H1 (cell line): ENCODE results near the gene ANAPC5. TPM values are rescaled to one million over a fixed set of nuclear protein-coding genes. Genes with fewer than 3 reads are reported as not detected.

Experiments
- CTCF ChIA-PET: fragments of 300-600 bp; sonication (Branson Sonifier 250); formaldehyde crosslinking; loops from one replicate; lab custom pipeline; 2021; ENCODE audit not compliant: partially characterized antibody; lab: Charles Lee
- POLR2A ChIA-PET: fragments of 300-600 bp; sonication (Branson Sonifier 250); formaldehyde crosslinking; loops from one replicate; lab custom pipeline; 2021; ENCODE audit warnings: inconsistent platforms; ENCODE audit not compliant: partially characterized antibody; lab: Charles Lee
- DNase-seq, 2 experiments: peaks; one replicate each; pipeline versions ENCODE4 v3.0.0 to v3.0.0-alpha.2; 2010 to 2022; ENCODE audit warnings: low spot score in 2 of 2, low read depth in 1 of 2, mixed read lengths in 1 of 2
- FAIRE-seq: peaks from 2 replicates; lab custom pipeline; 2011; peaks lifted over from hg19 to GRCh38; lab: Jason Lieb, UNC
- H2AFZ ChIP-seq: 2 replicates; pipeline ENCODE4 v1.8.1; 2012; ENCODE audit warnings: low read length, inconsistent platforms
- H2AK5ac ChIP-seq: 2 replicates; pipeline ENCODE4 v1.6.1; 2013; ENCODE audit warnings: low read depth, low read length
- H2BK120ac ChIP-seq: replicated peaks from 2 replicates; pipeline ENCODE3; 2013; ENCODE audit warnings: low read depth, low read length, inconsistent platforms
- H2BK12ac ChIP-seq: 2 replicates; pipeline ENCODE4 v1.6.1; 2013; ENCODE audit warnings: low read depth, low read length
- H2BK15ac ChIP-seq: 2 replicates; pipeline ENCODE4 v1.6.1; 2013; ENCODE audit warnings: low read length
- H2BK20ac ChIP-seq: 2 replicates; pipeline ENCODE4 v1.6.1; 2013; ENCODE audit warnings: low read length
- H2BK5ac ChIP-seq: 2 replicates; pipeline ENCODE4 v1.6.1; 2013; ENCODE audit warnings: low read depth, low read length
- H3K14ac ChIP-seq: 2 replicates; pipeline ENCODE4 v1.6.1; 2013; ENCODE audit warnings: inconsistent platforms; ENCODE audit not compliant: insufficient read length
- H3K18ac ChIP-seq: 2 replicates; pipeline ENCODE4 v1.6.1; 2013; ENCODE audit warnings: low read length; ENCODE audit errors: extremely low read depth
- H3K23ac ChIP-seq: 2 replicates; pipeline ENCODE4 v1.6.1; 2013; ENCODE audit warnings: inconsistent platforms; ENCODE audit not compliant: insufficient read length
- H3K23me2 ChIP-seq: 2 replicates; pipeline ENCODE4 v1.6.1; 2013; ENCODE audit warnings: low read depth, low read length
- H3K27ac ChIP-seq: 2 replicates; pipeline ENCODE4 v1.6.1; 2011; ENCODE audit warnings: low read depth, low read length, inconsistent platforms
- H3K27me3 ChIP-seq, 4 experiments: replicated peaks in 1 of 4; 1 replicate in 1 of 4; 2 replicates in 3 of 4; pipeline versions ENCODE4 v1.6.1 to v1.8.1; 2011 to 2013; ENCODE audit warnings: low read length in 3 of 4, mild to moderate bottlenecking in 3 of 4, inconsistent platforms in 2 of 4, mixed read lengths in 2 of 4, moderate library complexity in 1 of 4; ENCODE audit not compliant: control insufficient read depth in 3 of 4, insufficient read depth in 3 of 4; ENCODE audit errors: extremely low read depth in 1 of 4
- H3K36me3 ChIP-seq, 4 experiments: 2 replicates each; pipeline versions ENCODE4 v1.6.1 to v1.8.1; 2011 to 2013; ENCODE audit warnings: mild to moderate bottlenecking in 4 of 4, low read length in 3 of 4, moderate library complexity in 2 of 4, control low read depth in 1 of 4, inconsistent platforms in 1 of 4; ENCODE audit not compliant: insufficient read depth in 4 of 4, control insufficient read depth in 2 of 4
- H3K4ac ChIP-seq: replicated peaks from 2 replicates; pipeline ENCODE3; 2013; ENCODE audit warnings: low read length, low read depth, mixed read lengths, inconsistent platforms; ENCODE audit not compliant: insufficient read length
- H3K4me1 ChIP-seq, 4 experiments: replicated peaks in 1 of 4; 1 replicate in 1 of 4; 2 replicates in 3 of 4; pipeline versions ENCODE4 v1.6.1 to v1.8.1; 2011 to 2013; ENCODE audit warnings: low read length in 3 of 4, inconsistent platforms in 2 of 4, mixed read lengths in 1 of 4; ENCODE audit not compliant: insufficient read depth in 4 of 4, control insufficient read depth in 3 of 4
- H3K4me2 ChIP-seq, 2 experiments: 2 replicates each; pipeline versions ENCODE4 v1.6.1 to v1.8.1; 2011 to 2013; ENCODE audit warnings: low read depth in 2 of 2, low read length in 2 of 2, control low read depth in 1 of 2, inconsistent platforms in 1 of 2, mild to moderate bottlenecking in 1 of 2; ENCODE audit not compliant: insufficient read depth in 1 of 2
- H3K4me3 ChIP-seq, 4 experiments: fragments of 200-600, 300-600 bp in 1 of 4; sonication (generic), shearing (Covaris generic), sonication (Bioruptor Twin) in 1 of 4; 2 replicates each; pipeline versions ENCODE4 v1.5.1 to v1.8.1; 2011 to 2016; ENCODE audit warnings: low read length in 4 of 4, low read depth in 3 of 4, control low read depth in 2 of 4, inconsistent platforms in 2 of 4, mild to moderate bottlenecking in 2 of 4, mixed read lengths in 1 of 4, moderate library complexity in 1 of 4; ENCODE audit not compliant: insufficient read depth in 2 of 4; ENCODE audit errors: extremely low read depth in 1 of 4
- H3K56ac ChIP-seq: replicated peaks from 2 replicates; pipeline ENCODE3; 2013; ENCODE audit warnings: low read depth, mild to moderate bottlenecking, mixed read lengths, low read length, inconsistent platforms; ENCODE audit not compliant: insufficient read length
- H3K79me1 ChIP-seq: 2 replicates; pipeline ENCODE4 v1.6.1; 2013; ENCODE audit warnings: low read depth, low read length, control low read depth
- H3K79me2 ChIP-seq, 2 experiments: 2 replicates each; pipeline versions ENCODE4 v1.6.1 to v1.8.1; 2012 to 2013; ENCODE audit warnings: low read length in 2 of 2, mild to moderate bottlenecking in 2 of 2, inconsistent platforms in 1 of 2; ENCODE audit not compliant: insufficient read depth in 2 of 2, control insufficient read depth in 1 of 2
- H3K9ac ChIP-seq, 4 experiments: replicated peaks in 1 of 4; 1 replicate in 1 of 4; 2 replicates in 3 of 4; pipeline versions ENCODE4 v1.6.1 to v1.8.1; 2011 to 2013; ENCODE audit warnings: low read depth in 3 of 4, low read length in 3 of 4, control low read depth in 2 of 4, mild to moderate bottlenecking in 2 of 4, moderate library complexity in 2 of 4, inconsistent platforms in 1 of 4; ENCODE audit errors: extremely low read depth in 1 of 4
- H3K9me3 ChIP-seq, 2 experiments: 2 replicates each; pipeline versions ENCODE4 v1.6.1 to v1.8.1; 2012 to 2013; ENCODE audit warnings: mild to moderate bottlenecking in 2 of 2, moderate library complexity in 2 of 2, control low read depth in 1 of 2, inconsistent platforms in 1 of 2, low read depth in 1 of 2, low read length in 1 of 2, mixed read lengths in 1 of 2; ENCODE audit not compliant: insufficient read depth in 2 of 2
- H4K20me1 ChIP-seq, 2 experiments: replicated peaks in 1 of 2; 2 replicates each; pipeline versions ENCODE3 to v1.8.1; 2011 to 2013; ENCODE audit warnings: inconsistent platforms in 2 of 2, low read length in 2 of 2, mild to moderate bottlenecking in 1 of 2; ENCODE audit not compliant: insufficient read depth in 2 of 2, control insufficient read depth in 1 of 2
- H4K5ac ChIP-seq: 2 replicates; pipeline ENCODE4 v1.6.1; 2013; ENCODE audit warnings: low read length, low read depth, mixed read lengths, inconsistent platforms; ENCODE audit not compliant: insufficient read length
- H4K8ac ChIP-seq: 2 replicates; pipeline ENCODE4 v1.8.0; 2013; ENCODE audit warnings: mild to moderate bottlenecking, moderate library complexity, low read length, inconsistent platforms; ENCODE audit not compliant: insufficient read depth; ENCODE audit errors: extremely low read depth
- H4K91ac ChIP-seq: replicated peaks from 2 replicates; pipeline ENCODE3; 2013; ENCODE audit warnings: low read length, mixed read lengths, inconsistent platforms; ENCODE audit not compliant: insufficient read length
- ATF3 ChIP-seq: IDR thresholded peaks from 2 replicates; pipeline ENCODE4 v1.6.1; 2011; ENCODE audit warnings: low read depth, mild to moderate bottlenecking, low read length; ENCODE audit not compliant: insufficient read depth
- KDM4A ChIP-seq: IDR thresholded peaks from one replicate; pipeline ENCODE4 v1.7.1; 2012; ENCODE audit warnings: low read depth, mild to moderate bottlenecking, moderate library complexity, low read length, inconsistent platforms; ENCODE audit not compliant: severe bottlenecking
- WGBS, 2 experiments: shearing (Covaris generic) in 1 of 2; methylation state at CpG; one replicate each; pipeline versions ENCODE4 v1.1.6 to v1.1.7; 2013 to 2015; ENCODE audit warnings: low lambda C conversion rate in 2 of 2, mixed read lengths in 2 of 2, inconsistent platforms in 1 of 2, low coverage in 1 of 2, missing lambda C conversion rate in 1 of 2; ENCODE audit not compliant: insufficient replicate concordance in 2 of 2, insufficient coverage in 1 of 2, insufficient read length in 1 of 2; ENCODE audit errors: extremely low coverage in 1 of 2, missing lambda C conversion rate in 1 of 2; 5-methylcytosine and 5-hydroxymethylcytosine counted together
- polyA plus RNA-seq, 7 experiments: library from polyadenylated mRNA; depleted of rRNA in 3 of 7; stranded (reverse) in 5 of 7; unstranded in 2 of 7; fragments of >200 nt in 5 of 7; fragments of 200-250 nt in 2 of 7; gene quantifications; 1 replicate in 5 of 7; 2 replicates in 1 of 7; 4 replicates in 1 of 7; pipeline versions ENCODE4 v1.2.1 to v1.2.3, GENCODE V29; 2011 to 2013; ENCODE audit warnings: missing spikeins in 2 of 7, mixed read lengths in 2 of 7
- total RNA-seq: library from RNA; stranded (reverse); fragmentation: NEBNext Ultra II Directional; extraction: Animal tissue kit (Norgen Biotek cat#: 25700); gene quantifications from 2 replicates; pipeline ENCODE4 v1.2.1, GENCODE V29; 2021

The ANAPC5 gene
- total and polyA plus RNA-seq, 2 of the 8 experiments (the other 6 are each of a cell fraction or from before 2014, with no cell fraction given), result 103 to 127 TPM

- POLR2A ChIA-PET, result interaction anchor here (0.6 kb wide), 1 partner anchor 46 kb away, joined by 4 read pairs; no protein-coding TSS in a partner anchor
- no peak overlapping the region for H2BK5ac ChIP-seq
- H4K20me1 ChIP-seq, result no peaks in the 10 kb centered on the region
- H4K8ac ChIP-seq, result no peak overlapping the region
- H3K23ac ChIP-seq, result no peak overlapping the region
- DNase-seq, result no peak
- H3K23me2 ChIP-seq, result no peaks in the 10 kb centered on the region
- H3K9me3 ChIP-seq, result no peaks in the 10 kb centered on the region
- H3K27me3 ChIP-seq, result no peaks in the 10 kb centered on the region
- TF ChIP-seq KDM4A, result no peak
- TF ChIP-seq ATF3, result no peak
- TF ChIP-seq, all 59 proteins: peak for 0
- H3K4me1 ChIP-seq, result no peaks in the 10 kb centered on the region
- H2AK5ac ChIP-seq, result no peak overlapping the region
- FAIRE-seq, result no peak
- 97% methylated on average over 8 of the region's 8 CpGs; no CpG with 5 or more reads in 1 of the 2 experiments for WGBS, 2 experiments
- H2BK20ac ChIP-seq, result no peak overlapping the region
- no peak overlapping the region for H3K9ac ChIP-seq
- no peak overlapping the region for H2BK120ac ChIP-seq
- no peak overlapping the region for H2BK15ac ChIP-seq
- H3K18ac ChIP-seq, result no peak overlapping the region
- H4K91ac ChIP-seq, result no peak overlapping the region
- no peaks in the 10 kb centered on the region for H3K79me2 ChIP-seq
- H3K14ac ChIP-seq, result no peak overlapping the region
- H3K36me3 ChIP-seq, result peaks cover 4 to 23% (median 9%) of the 10 kb centered on the region in 4 experiments; a peak in 6 of 8 replicates
- H3K56ac ChIP-seq, result no peak overlapping the region
- H3K79me1 ChIP-seq, result no peaks in the 10 kb centered on the region
- no peak overlapping the region for H3K4me3 ChIP-seq
- H2AFZ ChIP-seq, result no peak overlapping the region
- no peak overlapping the region for H2BK12ac ChIP-seq
- H4K5ac ChIP-seq, result no peak overlapping the region
- CTCF ChIA-PET, result no interaction called here
- H3K27ac ChIP-seq, result no peak overlapping the region
- H3K4me2 ChIP-seq, result no peak overlapping the region
- no peak overlapping the region for H3K4ac ChIP-seq
Measured at GRCh38 chr12:121264135-121264534, 88.1 kb downstream of the ANAPC5 start.
